A549 (cell line): ENCODE results near the gene TMEM101.

ENCODE experiments used
- CTCF ChIP-seq: fragments of >200 bp; sonication (Bioruptor Twin); formaldehyde crosslinking; IDR thresholded peaks from 3 replicates; pipeline ENCODE4 v1.5.1; 2016
- ELK1 ChIP-seq: fragments of 150-350 bp; IDR thresholded peaks from 2 replicates; pipeline ENCODE4 v1.6.1; 2014; ENCODE audit warnings: low read depth, mild to moderate bottlenecking, low read length
- EP300 ChIP-seq, 2 experiments: fragments of >200 bp; sonication (Bioruptor Twin); formaldehyde crosslinking; IDR thresholded peaks; 2 replicates in 1 of 2; 3 replicates in 1 of 2; pipeline ENCODE4 v1.6.1; 2016 to 2017
- JUN ChIP-seq, 2 experiments: fragments of >200 bp; sonication (Bioruptor Twin); formaldehyde crosslinking; IDR thresholded peaks; 2 replicates in 1 of 2; 3 replicates in 1 of 2; pipeline ENCODE4 v1.6.1; 2016 to 2017
- KDM1A ChIP-seq: fragments of 200-600 bp; sonication (generic); IDR thresholded peaks from 2 replicates; pipeline ENCODE4 v1.6.1; 2016; ENCODE audit warnings: low read depth, mild to moderate bottlenecking
- MAX ChIP-seq: IDR thresholded peaks from 2 replicates; pipeline ENCODE4 v1.6.1; 2012
- NR3C1 ChIP-seq: fragments of >200 bp; sonication (Bioruptor Twin); formaldehyde crosslinking; IDR thresholded peaks from 3 replicates; pipeline ENCODE4 v1.6.1; 2017
- POLR2A ChIP-seq: IDR thresholded peaks from 2 replicates; pipeline ENCODE4 v1.6.1; 2012; ENCODE audit warnings: mild to moderate bottlenecking, low read length
- REST ChIP-seq: fragments of 200-600 bp; sonication (generic); IDR thresholded peaks from 2 replicates; pipeline ENCODE4 v1.6.1; 2016; ENCODE audit warnings: antibody characterized with exemption, mild to moderate bottlenecking, moderate library complexity
- ZC3H11A ChIP-seq: fragments of 450-650 bp; IDR thresholded peaks from 2 replicates; pipeline ENCODE4 v1.6.1; 2014; ENCODE audit warnings: antibody characterized with exemption, mild to moderate bottlenecking

GRCh38 chr17:43983196-43983514 lies 31.6 kb downstream of the TMEM101 start:
- no peak for TF ChIP-seq CTCF
- TF ChIP-seq JUN (IDR thresholded peaks at IDR 0.05), result no peak
- no peak for TF ChIP-seq MAX
- no peak for TF ChIP-seq ZC3H11A
- TF ChIP-seq POLR2A, result no peak
- no peak for TF ChIP-seq REST
- no peak for TF ChIP-seq ELK1
- no peak for TF ChIP-seq KDM1A
- TF ChIP-seq EP300 (IDR thresholded peaks at IDR 0.05), result no peak
- no peak for TF ChIP-seq NR3C1
